ENCODE measurements around the gene PCYT1A. TPM values are rescaled to one million over a fixed set of nuclear protein-coding genes. Genes with fewer than 3 reads are reported as not detected.
"Not testable (repeated sequence)": the region's sequence is repeated elsewhere in the genome, so short reads cannot be mapped to it uniquely, and the experiment has no call there.

The PCYT1A gene
- polyA plus RNA-seq, 4 donors = 43.4 to 92.8 (median 47.9) TPM

- 89 to 94% (median 92%) methylated on average over 11 of the region's 11 CpGs for WGBS, 3 donors
- H3K27me3 ChIP-seq (ENCODE audit: control insufficient read depth in 3 of 3, insufficient read depth in 3 of 3, low read length in 3 of 3); H3K9me3 ChIP-seq (ENCODE audit: control insufficient read depth in 2 of 2, insufficient read depth in 1 of 2, low read depth in 1 of 2, low read length in 1 of 2); H3K4me3 ChIP-seq (ENCODE audit: low read depth in 1 of 3, low read length in 3 of 3); FAIRE-seq; H3K36me3 ChIP-seq (ENCODE audit: control insufficient read depth in 3 of 3, insufficient read depth in 2 of 3, low read depth in 1 of 3, low read length in 3 of 3); DNase-seq; H3K27ac ChIP-seq (ENCODE audit: low read depth in 1 of 3, low read length in 2 of 3): not testable (repeated sequence)
- H3K4me1 ChIP-seq (ENCODE audit: control insufficient read depth in 3 of 3, insufficient read depth in 2 of 3, low read depth in 1 of 3, low read length in 2 of 3) = peaks cover 2 to 20% (median 6%) of the 10 kb centered on the region in 3 donors
Measured at GRCh38 chr3:196209944-196210672, 77.4 kb downstream of the PCYT1A start.

GRCh38 chr3:196208942-196209695 lies 78.4 kb downstream of the PCYT1A start:
- 91 to 93% (median 92%) methylated on average over 23 to 24 of the region's 24 CpGs for WGBS, 3 donors
- H3K27ac ChIP-seq (ENCODE audit: low read depth in 1 of 3, low read length in 2 of 3) = no peak overlapping the region
- DNase-seq = no peak
- peaks cover 0 to 7% (median 0%) of the 10 kb centered on the region in 3 donors for H3K27me3 ChIP-seq (ENCODE audit: control insufficient read depth in 3 of 3, insufficient read depth in 3 of 3, low read length in 3 of 3)
- H3K4me3 ChIP-seq (ENCODE audit: low read depth in 1 of 3, low read length in 3 of 3) = no peak overlapping the region
- H3K4me1 ChIP-seq (ENCODE audit: control insufficient read depth in 3 of 3, insufficient read depth in 2 of 3, low read depth in 1 of 3, low read length in 2 of 3) = peaks cover 0 to 12% (median 0%) of the 10 kb centered on the region in 3 donors
- H3K9me3 ChIP-seq (ENCODE audit: control insufficient read depth in 2 of 2, insufficient read depth in 1 of 2, low read depth in 1 of 2, low read length in 1 of 2) = peaks cover 0 to 6% of the 10 kb centered on the region in 2 donors
- H3K36me3 ChIP-seq (ENCODE audit: control insufficient read depth in 3 of 3, insufficient read depth in 2 of 3, low read depth in 1 of 3, low read length in 3 of 3) = no peaks in the 10 kb centered on the region
- no peak for FAIRE-seq

DNA sequence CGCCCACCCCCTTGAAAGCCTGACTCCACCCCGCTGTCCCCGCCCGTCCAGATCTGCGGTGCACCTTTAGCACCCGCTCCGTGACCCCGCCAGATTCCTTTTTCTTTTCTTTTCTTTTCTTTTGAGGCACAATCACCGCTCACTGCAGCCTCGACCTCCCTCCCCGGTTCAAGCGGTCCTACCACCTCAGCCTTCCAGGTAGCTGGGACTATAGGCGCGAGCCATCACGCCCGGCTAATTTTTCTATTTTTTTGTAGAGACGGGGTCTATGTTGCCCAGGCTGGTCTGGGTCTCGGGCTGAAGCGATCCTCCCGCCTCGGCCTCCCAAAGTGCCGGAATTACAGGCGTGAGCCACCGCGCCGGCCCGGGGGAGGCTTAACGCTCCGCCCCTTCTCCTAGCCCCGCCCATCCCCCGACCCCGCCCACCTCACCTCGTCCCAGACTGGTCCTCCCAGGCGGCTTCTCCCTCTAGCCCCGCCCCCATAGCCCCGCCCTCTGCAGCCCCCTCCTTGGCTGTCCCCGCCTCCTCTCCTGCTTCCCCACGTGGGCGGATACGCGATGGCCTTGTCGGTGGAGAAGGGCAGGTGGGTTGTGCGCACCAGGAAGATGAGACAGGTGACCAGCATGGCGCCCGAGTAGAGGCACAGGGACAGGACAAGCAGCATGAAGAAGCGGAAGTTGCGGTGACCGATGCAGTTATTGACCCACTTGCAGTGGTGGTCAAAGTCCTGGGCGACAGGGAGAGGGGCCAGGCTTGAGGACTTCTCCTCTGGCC lies 79.5 kb downstream of the PCYT1A start:
- Histone ChIP-seq H3K4me1 (ENCODE audit: control insufficient read depth in 3 of 3, insufficient read depth in 2 of 3, low read depth in 1 of 3, low read length in 2 of 3) (peaks cover 0 to 4% (median 0%) of the 10 kb centered on the region in 3 donors), H3K36me3 (ENCODE audit: control insufficient read depth in 3 of 3, insufficient read depth in 2 of 3, low read depth in 1 of 3, low read length in 3 of 3) (no peaks in the 10 kb centered on the region), H3K9me3 (ENCODE audit: control insufficient read depth in 2 of 2, insufficient read depth in 1 of 2, low read depth in 1 of 2, low read length in 1 of 2) (peaks cover 0 to 6% of the 10 kb centered on the region in 2 donors), H3K4me3 (ENCODE audit: low read depth in 1 of 3, low read length in 3 of 3) (peak overlapping the region in 2 of 3 donors; percentile 33 to 36), H3K27me3 (ENCODE audit: control insufficient read depth in 3 of 3, insufficient read depth in 3 of 3, low read length in 3 of 3) (peaks cover 0 to 7% (median 0%) of the 10 kb centered on the region in 3 donors), H3K27ac (ENCODE audit: low read depth in 1 of 3, low read length in 2 of 3) (no peak overlapping the region)
- FAIRE-seq = no peak
- peak; percentile 64 to 67 for DNase-seq
- 31 to 39% (median 33%) methylated on average over 46 to 49 of the region's 49 CpGs for WGBS, 3 donors

DNA sequence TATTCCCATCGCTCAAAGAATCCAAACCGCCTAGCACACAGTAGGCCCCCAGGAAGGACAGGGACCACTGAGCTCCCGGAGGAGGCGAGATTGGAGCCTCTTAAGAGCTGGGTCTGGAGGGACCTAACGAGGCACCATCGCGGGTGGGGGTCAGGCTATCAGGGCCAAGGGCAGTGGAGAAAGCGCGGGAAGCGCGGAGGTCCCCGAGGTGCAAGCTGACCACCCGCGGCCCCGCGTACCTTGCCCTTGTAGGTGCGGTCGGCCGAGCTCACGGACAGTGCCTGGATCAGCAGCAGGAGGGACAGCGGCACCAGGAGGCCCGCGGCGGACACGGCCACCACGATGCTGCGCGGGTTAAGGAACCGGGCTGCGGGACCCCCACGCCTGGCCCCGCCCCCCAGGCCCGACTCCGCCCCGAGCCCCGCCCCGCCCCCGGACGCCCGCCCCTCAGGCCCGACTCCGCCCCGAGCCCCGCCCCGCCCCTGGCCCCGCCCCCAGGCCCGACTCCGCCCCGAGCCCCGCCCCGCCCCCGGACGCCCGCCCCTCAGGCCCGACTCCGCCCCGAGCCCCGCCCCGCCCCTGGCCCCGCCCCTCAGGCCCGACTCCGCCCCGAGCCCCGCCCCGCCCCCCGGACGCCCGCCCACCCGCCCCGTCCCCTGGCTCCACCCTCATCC lies 80.2 kb downstream of the PCYT1A start:
- peak in 1 of 2 donors; percentile 35 for DNase-seq
- Histone ChIP-seq H3K4me3 (ENCODE audit: low read depth in 1 of 3, low read length in 3 of 3) (peak overlapping the region in 2 of 3 donors; percentile 26 to 33), H3K27ac (ENCODE audit: low read depth in 1 of 3, low read length in 2 of 3) (no peak overlapping the region), H3K36me3 (ENCODE audit: control insufficient read depth in 3 of 3, insufficient read depth in 2 of 3, low read depth in 1 of 3, low read length in 3 of 3) (no peaks in the 10 kb centered on the region), H3K9me3 (ENCODE audit: control insufficient read depth in 2 of 2, insufficient read depth in 1 of 2, low read depth in 1 of 2, low read length in 1 of 2) (peaks cover 0 to 6% of the 10 kb centered on the region in 2 donors), H3K4me1 (ENCODE audit: control insufficient read depth in 3 of 3, insufficient read depth in 2 of 3, low read depth in 1 of 3, low read length in 2 of 3) (peaks cover 0 to 4% (median 0%) of the 10 kb centered on the region in 3 donors), H3K27me3 (ENCODE audit: control insufficient read depth in 3 of 3, insufficient read depth in 3 of 3, low read length in 3 of 3) (peaks cover 0 to 10% (median 0%) of the 10 kb centered on the region in 3 donors)
- WGBS, 3 donors = 10 to 30% (median 18%) methylated on average over 21 to 61 of the region's 70 CpGs
- no peak for FAIRE-seq

DNA sequence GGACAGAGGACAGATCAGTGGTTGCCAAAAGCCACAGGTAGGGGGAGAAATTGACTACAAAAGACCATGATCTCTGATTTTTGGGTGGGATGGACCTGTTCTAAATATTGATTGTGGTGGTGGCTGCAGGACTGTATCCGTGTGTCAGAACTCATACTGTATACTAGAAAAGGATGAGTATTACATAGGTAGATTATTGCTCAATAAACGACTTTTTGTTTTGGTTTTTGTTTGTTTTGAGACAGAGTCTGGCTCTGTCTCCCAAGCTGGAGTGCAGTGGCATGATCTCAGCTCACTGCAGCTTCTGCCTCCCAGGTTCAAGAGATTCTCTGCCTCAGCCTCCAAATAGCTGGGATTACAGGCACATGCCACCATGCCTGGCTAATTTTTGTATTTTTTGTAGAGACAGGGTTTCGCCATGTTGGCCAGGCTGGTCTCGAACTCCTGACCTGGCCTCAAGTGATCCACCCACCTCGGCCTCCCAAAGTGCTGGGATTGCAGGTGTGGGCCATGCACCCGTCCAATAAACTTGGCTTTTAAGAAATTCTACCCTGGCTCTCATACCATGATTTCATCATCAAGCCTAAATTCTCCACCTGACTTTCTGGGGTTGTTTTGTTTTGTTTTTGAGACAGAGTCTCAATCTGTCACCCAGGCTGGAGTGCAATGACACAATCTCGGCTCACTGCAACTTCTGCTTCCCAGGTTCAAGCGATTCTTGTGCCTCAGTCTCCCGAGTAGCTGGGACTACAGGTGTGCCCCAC lies 81.9 kb downstream of the PCYT1A start:
- H3K36me3 ChIP-seq (ENCODE audit: control insufficient read depth in 3 of 3, insufficient read depth in 2 of 3, low read depth in 1 of 3, low read length in 3 of 3); H3K9me3 ChIP-seq (ENCODE audit: control insufficient read depth in 2 of 2, insufficient read depth in 1 of 2, low read depth in 1 of 2, low read length in 1 of 2); H3K27me3 ChIP-seq (ENCODE audit: control insufficient read depth in 3 of 3, insufficient read depth in 3 of 3, low read length in 3 of 3); H3K4me3 ChIP-seq (ENCODE audit: low read depth in 1 of 3, low read length in 3 of 3); H3K4me1 ChIP-seq (ENCODE audit: control insufficient read depth in 3 of 3, insufficient read depth in 2 of 3, low read depth in 1 of 3, low read length in 2 of 3); DNase-seq; H3K27ac ChIP-seq (ENCODE audit: low read depth in 1 of 3, low read length in 2 of 3); FAIRE-seq: not testable (repeated sequence)
- WGBS, 3 donors = 75 to 82% (median 79%) methylated on average over 9 of the region's 9 CpGs

GRCh38 chr3:196203846-196204245 lies 83.7 kb downstream of the PCYT1A start:
- H3K4me1 ChIP-seq (ENCODE audit: control insufficient read depth in 3 of 3, insufficient read depth in 2 of 3, low read depth in 1 of 3, low read length in 2 of 3) = peaks cover 0 to 4% (median 0%) of the 10 kb centered on the region in 3 donors
- H3K27ac ChIP-seq (ENCODE audit: low read depth in 1 of 3, low read length in 2 of 3) = no peak overlapping the region
- no peak overlapping the region for H3K4me3 ChIP-seq (ENCODE audit: low read depth in 1 of 3, low read length in 3 of 3)
- no peaks in the 10 kb centered on the region for H3K36me3 ChIP-seq (ENCODE audit: control insufficient read depth in 3 of 3, insufficient read depth in 2 of 3, low read depth in 1 of 3, low read length in 3 of 3)
- H3K9me3 ChIP-seq (ENCODE audit: control insufficient read depth in 2 of 2, insufficient read depth in 1 of 2, low read depth in 1 of 2, low read length in 1 of 2) = peaks cover 0 to 6% of the 10 kb centered on the region in 2 donors
- no peak for DNase-seq
- H3K27me3 ChIP-seq (ENCODE audit: control insufficient read depth in 3 of 3, insufficient read depth in 3 of 3, low read length in 3 of 3) = peaks cover 0 to 10% (median 0%) of the 10 kb centered on the region in 3 donors
- 76 to 87% (median 86%) methylated on average over 3 of the region's 3 CpGs for WGBS, 3 donors
- FAIRE-seq = no peak

DNA sequence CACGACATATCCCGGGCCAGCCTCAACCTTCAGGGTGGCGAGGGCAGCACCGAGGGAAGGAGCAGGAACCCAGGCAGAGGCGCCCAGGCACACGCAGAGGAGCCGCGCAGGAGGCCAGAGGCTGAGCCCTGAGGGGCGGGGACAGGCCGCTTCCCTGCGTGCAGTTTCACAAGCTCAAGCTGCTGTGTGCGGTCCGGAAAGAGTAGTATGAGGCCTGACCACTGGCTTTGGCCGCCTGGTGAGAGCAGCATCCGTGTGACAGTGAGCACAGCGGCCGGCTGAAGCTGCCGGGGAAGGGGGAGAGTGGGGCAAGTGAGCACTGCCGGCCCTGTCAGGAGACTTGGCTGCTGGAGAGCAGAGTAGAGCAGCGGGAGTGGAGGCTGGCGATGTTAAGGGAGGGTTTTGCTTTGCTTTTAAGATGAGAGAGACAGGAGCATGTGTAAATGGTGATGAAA lies 85.0 kb downstream of the PCYT1A start:
- FAIRE-seq = no peak
- Histone ChIP-seq H3K9me3 (ENCODE audit: control insufficient read depth in 2 of 2, insufficient read depth in 1 of 2, low read depth in 1 of 2, low read length in 1 of 2) (peaks cover 0 to 6% of the 10 kb centered on the region in 2 donors), H3K4me3 (ENCODE audit: low read depth in 1 of 3, low read length in 3 of 3) (no peak overlapping the region)

More for the DNA sequence above, 85.0 kb downstream of the PCYT1A start:
- Histone ChIP-seq H3K36me3 (ENCODE audit: control insufficient read depth in 3 of 3, insufficient read depth in 2 of 3, low read depth in 1 of 3, low read length in 3 of 3) (no peaks in the 10 kb centered on the region), H3K4me1 (ENCODE audit: control insufficient read depth in 3 of 3, insufficient read depth in 2 of 3, low read depth in 1 of 3, low read length in 2 of 3) (peaks cover 0 to 4% (median 0%) of the 10 kb centered on the region in 3 donors), H3K27me3 (ENCODE audit: control insufficient read depth in 3 of 3, insufficient read depth in 3 of 3, low read length in 3 of 3) (peaks cover 0 to 10% (median 0%) of the 10 kb centered on the region in 3 donors), H3K27ac (ENCODE audit: low read depth in 1 of 3, low read length in 2 of 3) (no peak overlapping the region)
- DNase-seq = no peak
- 46 to 60% (median 56%) methylated on average over 20 to 21 of the region's 21 CpGs for WGBS, 3 donors
